Activated T-cell treated with anti-CD3 and anti-CD28 coated beads, Interleukin-2, amount 50 U/mL, for 72 hours (primary cell): Measurements from ENCODE around the gene KRT72. TPM values are rescaled to one million over a fixed set of nuclear protein-coding genes. Genes with fewer than 3 reads are reported as not detected.
A peak's percentile ranks its signal among the peaks of the same experiment; 100 is the strongest.
"Not testable (repeated sequence)": the region's sequence is repeated elsewhere in the genome, so short reads cannot be mapped to it uniquely, and the experiment has no call there.

ENCODE experiments used
- ATAC-seq, 2 donors: fragments of 150-1000 bp; cut with Tn5 transposase; replicated peaks in 1 of 2; 2 replicates each; pipeline ENCODE4 v1.10.0; 2021; ENCODE audit warnings: moderate library complexity in 2 of 2, mild to moderate bottlenecking in 1 of 2
- DNase-seq, 2 donors: peaks; one replicate each; pipeline ENCODE4 v3.0.0; 2021 to 2022; ENCODE audit warnings: mixed read lengths in 1 of 2
- H3K27ac Mint-ChIP-seq: one replicate; pipeline ENCODE4 v1.8.0; 2022; ENCODE audit warnings: mild to moderate bottlenecking, moderate library complexity, mixed read lengths
- H3K27me3 Mint-ChIP-seq: one replicate; pipeline ENCODE4 v1.8.0; 2022; ENCODE audit warnings: low read depth, mixed read lengths
- H3K36me3 Mint-ChIP-seq, 2 donors: one replicate each; pipeline ENCODE4 v1.8.0; 2022; ENCODE audit warnings: mixed read lengths in 2 of 2, mild to moderate bottlenecking in 1 of 2; ENCODE audit not compliant: insufficient read depth in 2 of 2
- H3K4me1 Mint-ChIP-seq: one replicate; pipeline ENCODE4 v1.8.0; 2022; ENCODE audit warnings: low read depth, mixed read lengths
- H3K4me3 Mint-ChIP-seq, 2 donors: one replicate each; pipeline ENCODE4 v1.8.0; 2022; ENCODE audit warnings: mild to moderate bottlenecking in 2 of 2, mixed read lengths in 2 of 2, moderate library complexity in 2 of 2
- H3K9me3 Mint-ChIP-seq, 2 donors: one replicate each; pipeline ENCODE4 v1.8.0; 2022; ENCODE audit warnings: mixed read lengths in 2 of 2
- total RNA-seq, 2 donors: library from RNA; stranded (reverse); gene quantifications; one replicate each; pipeline ENCODE4 v1.2.3, GENCODE V29; 2022

The KRT72 gene
- total RNA-seq, 2 donors from 2014 or later, result 0.31 to 2.3 TPM

DNA sequence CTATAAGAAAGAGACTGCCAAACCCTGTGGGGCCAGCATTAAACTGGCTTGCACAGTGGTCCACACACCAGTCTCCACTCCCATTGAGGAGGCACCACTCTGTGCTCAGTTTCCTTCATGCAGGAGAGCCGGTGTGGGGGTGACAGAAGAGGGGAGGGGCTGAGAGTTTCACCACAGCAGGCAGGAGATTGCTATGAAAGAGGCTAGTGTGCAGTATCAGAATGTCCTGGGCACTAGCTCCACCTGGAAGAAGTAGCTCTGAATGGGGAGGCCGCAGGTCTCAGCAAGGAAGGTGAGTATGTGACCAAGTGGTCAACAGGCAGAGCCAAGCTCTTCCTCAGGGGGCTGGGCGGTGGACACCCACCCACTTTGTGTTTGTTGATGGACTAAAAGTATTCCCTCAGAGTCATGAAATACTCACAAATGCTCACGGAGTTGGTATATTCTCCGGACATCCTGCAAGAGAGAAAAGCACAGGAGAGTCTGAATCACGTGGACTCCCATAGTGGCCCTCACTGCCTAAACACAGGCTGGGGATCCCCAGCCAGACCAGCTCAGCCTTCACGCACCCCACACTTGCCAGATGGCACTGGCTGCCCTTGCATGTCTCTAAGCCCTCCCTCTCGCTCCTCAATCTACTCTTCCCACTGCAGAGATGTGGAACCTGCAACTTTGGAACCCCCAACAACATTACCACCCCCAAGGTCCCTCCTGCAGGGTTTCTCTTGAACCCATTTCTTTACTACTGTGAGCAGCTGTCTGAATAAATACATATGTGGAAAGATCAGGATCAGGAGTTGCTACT is 7.8 kb upstream of the KRT72 start:
- Mint-ChIP-seq H3K36me3 (no peaks in the 10 kb centered on the region), H3K4me3 (no peak overlapping the region), H3K27ac (no peak overlapping the region), H3K9me3 (no peaks in the 10 kb centered on the region), H3K4me1 (peaks cover 86% of the 10 kb centered on the region), H3K27me3 (no peaks in the 10 kb centered on the region)
- ATAC-seq (no peak), DNase-seq (no peak)

GRCh38 chr12:52608161-52608560 is 6.9 kb upstream of the KRT72 start:
- no peaks in the 10 kb centered on the region for H3K36me3 Mint-ChIP-seq
- ATAC-seq, result no peak
- H3K4me3 Mint-ChIP-seq, result no peak overlapping the region
- no peak overlapping the region for H3K27ac Mint-ChIP-seq
- no peak for DNase-seq
- peaks cover 86% of the 10 kb centered on the region for H3K4me1 Mint-ChIP-seq
- H3K27me3 Mint-ChIP-seq, result no peaks in the 10 kb centered on the region
- no peaks in the 10 kb centered on the region for H3K9me3 Mint-ChIP-seq

GRCh38 chr12:52607314-52607713 is 6.1 kb upstream of the KRT72 start:
- no peaks in the 10 kb centered on the region for H3K9me3 Mint-ChIP-seq
- ATAC-seq, result no peak
- H3K27ac Mint-ChIP-seq, result no peak overlapping the region
- H3K27me3 Mint-ChIP-seq, result no peaks in the 10 kb centered on the region
- no peak for DNase-seq
- no peak overlapping the region for H3K4me3 Mint-ChIP-seq
- H3K4me1 Mint-ChIP-seq, result peaks cover 88% of the 10 kb centered on the region
- no peaks in the 10 kb centered on the region for H3K36me3 Mint-ChIP-seq

GRCh38 chr12:52606581-52607218 is 5.4 kb upstream of the KRT72 start:
- Mint-ChIP-seq H3K27ac (no peak overlapping the region), H3K4me1 (peaks cover 85% of the 10 kb centered on the region), H3K9me3 (no peaks in the 10 kb centered on the region), H3K27me3 (no peaks in the 10 kb centered on the region), H3K4me3 (no peak overlapping the region), H3K36me3 (no peaks in the 10 kb centered on the region)
- DNase-seq (no peak), ATAC-seq (no peak)

- ATAC-seq (no peak), DNase-seq (no peak)
- Mint-ChIP-seq H3K9me3 (no peaks in the 10 kb centered on the region), H3K4me3 (no peak overlapping the region), H3K36me3 (no peaks in the 10 kb centered on the region), H3K27ac (no peak overlapping the region), H3K27me3 (no peaks in the 10 kb centered on the region), H3K4me1 (peaks cover 80% of the 10 kb centered on the region)
Observed at GRCh38 chr12:52606096-52606495, 4.8 kb upstream of the KRT72 start.

DNA sequence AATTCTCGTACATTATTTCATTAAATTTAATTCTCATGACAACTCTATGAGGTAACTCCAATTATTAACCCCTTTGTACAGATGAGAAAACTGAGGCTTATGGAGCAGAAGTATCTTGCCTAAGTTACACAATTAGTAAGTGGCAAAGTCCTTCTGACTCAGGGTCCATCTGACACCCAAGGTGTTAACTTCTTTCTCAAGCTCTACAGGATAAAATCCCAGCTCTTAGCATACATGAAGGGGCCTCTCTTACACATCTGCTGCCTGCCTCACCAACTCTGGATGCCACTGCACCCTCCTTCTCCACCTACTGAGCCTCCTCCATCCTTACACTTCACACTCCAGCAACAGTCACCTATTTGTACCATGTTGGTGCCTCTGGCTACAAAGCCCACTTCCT is 4.3 kb upstream of the KRT72 start:
- Mint-ChIP-seq H3K4me3 (no peak overlapping the region), H3K27ac (no peak overlapping the region), H3K36me3 (no peaks in the 10 kb centered on the region), H3K9me3 (no peaks in the 10 kb centered on the region), H3K27me3 (no peaks in the 10 kb centered on the region), H3K4me1 (peaks cover 75% of the 10 kb centered on the region)
- ATAC-seq, result no peak
- no peak for DNase-seq

DNA sequence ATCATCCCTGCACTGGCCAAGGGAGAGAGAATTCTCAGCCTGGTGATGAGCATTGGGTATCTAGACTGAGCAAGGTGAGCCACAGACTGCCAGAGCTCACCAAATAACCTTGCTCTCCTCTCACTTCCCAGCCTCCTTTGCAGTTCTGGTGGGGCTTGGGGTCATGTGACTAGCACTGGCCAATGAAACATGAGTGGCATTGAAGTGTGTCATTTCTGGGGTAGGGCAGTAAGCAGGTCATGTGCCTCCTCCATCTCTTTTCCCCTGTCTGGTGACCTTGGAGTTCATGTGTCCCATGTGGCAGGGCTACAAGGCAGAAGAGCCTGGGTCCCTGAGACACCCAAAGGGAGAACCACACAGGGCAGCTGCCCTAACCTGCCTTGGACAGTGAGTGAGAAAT is 3.6 kb upstream of the KRT72 start:
- H3K36me3 Mint-ChIP-seq, result no peaks in the 10 kb centered on the region
- DNase-seq, result no peak
- H3K27me3 Mint-ChIP-seq, result peaks cover 2% of the 10 kb centered on the region
- H3K9me3 Mint-ChIP-seq, result no peaks in the 10 kb centered on the region
- peak overlapping the region in 1 of 2 donors; percentile 10 for H3K4me3 Mint-ChIP-seq
- ATAC-seq, result peak; percentile 29 to 43
- H3K4me1 Mint-ChIP-seq, result peaks cover 68% of the 10 kb centered on the region
- no peak overlapping the region for H3K27ac Mint-ChIP-seq

DNA sequence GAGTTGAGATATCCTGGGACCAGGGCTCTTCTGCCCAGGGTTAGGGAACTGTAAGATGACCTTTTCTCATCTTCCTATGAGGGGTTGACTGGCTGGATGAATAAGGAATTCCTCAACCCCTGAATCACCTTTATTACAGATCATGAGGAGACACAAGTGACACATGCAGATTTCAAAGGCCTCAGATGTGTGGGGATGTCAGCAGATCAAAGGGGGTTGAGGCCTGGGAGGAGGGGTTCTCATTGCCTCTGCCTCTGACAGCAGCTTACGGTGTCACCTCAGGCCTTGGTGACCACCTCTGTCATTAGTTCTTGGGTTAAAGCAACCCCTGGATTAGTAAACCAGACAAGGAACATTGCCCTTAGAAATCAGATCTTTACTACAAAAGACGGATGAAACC is 2.1 kb upstream of the KRT72 start:
- peak; percentile 36 to 51 for ATAC-seq
- no peak for DNase-seq
- Mint-ChIP-seq H3K4me3 (no peak overlapping the region), H3K27ac (no peak overlapping the region), H3K9me3 (no peaks in the 10 kb centered on the region), H3K36me3 (no peaks in the 10 kb centered on the region), H3K4me1 (peaks cover 54% of the 10 kb centered on the region), H3K27me3 (peaks cover 7% of the 10 kb centered on the region)

GRCh38 chr12:52602552-52602951 is 1.3 kb upstream of the KRT72 start:
- H3K4me1 Mint-ChIP-seq, result peaks cover 50% of the 10 kb centered on the region
- no peak overlapping the region for H3K4me3 Mint-ChIP-seq
- DNase-seq, result no peak
- no peaks in the 10 kb centered on the region for H3K9me3 Mint-ChIP-seq
- no peak for ATAC-seq
- peaks cover 7% of the 10 kb centered on the region for H3K27me3 Mint-ChIP-seq
- no peaks in the 10 kb centered on the region for H3K36me3 Mint-ChIP-seq
- no peak overlapping the region for H3K27ac Mint-ChIP-seq

DNA sequence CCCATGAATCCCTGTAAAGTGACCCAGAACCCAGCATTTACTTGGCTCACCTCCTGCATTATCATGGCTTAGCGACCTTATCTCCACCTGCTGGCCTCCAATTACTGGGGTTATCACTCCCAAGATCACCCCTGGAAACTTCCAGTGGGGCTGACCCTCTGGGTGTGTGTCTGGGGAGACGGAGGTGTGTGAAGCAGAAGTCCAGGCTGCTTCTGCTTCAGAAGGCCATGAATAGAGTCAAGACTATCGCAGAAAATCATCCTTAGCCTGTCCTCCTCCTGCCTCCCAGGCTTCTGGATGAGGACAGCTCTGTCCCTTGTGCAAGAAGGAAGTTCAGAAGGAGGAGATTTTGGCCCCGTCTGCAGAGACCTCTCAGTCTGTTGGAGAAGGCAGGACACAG is 408 bp upstream of the KRT72 start:
- DNase-seq (no peak), ATAC-seq (no peak)
- no peak overlapping the region for H3K27ac Mint-ChIP-seq
- H3K4me3 Mint-ChIP-seq, result no peak overlapping the region
- H3K27me3 Mint-ChIP-seq, result peaks cover 7% of the 10 kb centered on the region
- H3K9me3 Mint-ChIP-seq, result no peaks in the 10 kb centered on the region
- H3K36me3 Mint-ChIP-seq, result no peaks in the 10 kb centered on the region
- H3K4me1 Mint-ChIP-seq, result peaks cover 41% of the 10 kb centered on the region

DNA sequence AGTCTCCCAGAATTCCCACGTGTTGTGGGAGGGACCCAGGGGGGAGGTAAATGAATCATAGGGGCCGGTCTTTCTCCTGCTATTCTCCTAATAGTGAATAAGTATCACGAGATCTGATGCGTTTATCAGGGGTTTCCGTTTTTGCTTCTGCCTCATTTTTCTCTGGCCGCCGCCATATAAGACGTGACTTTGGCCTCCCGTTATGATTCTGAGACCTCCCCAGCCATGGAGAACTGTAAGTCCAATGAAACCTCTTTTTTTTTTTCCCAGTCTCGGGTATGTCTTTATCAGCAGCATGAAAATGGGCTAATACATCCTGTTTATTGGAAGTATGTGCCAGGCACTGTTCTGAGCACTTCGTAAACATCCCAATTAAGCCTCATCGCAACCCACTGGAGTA is 788 bp downstream of the KRT72 start:
- no peaks in the 10 kb centered on the region for H3K9me3 Mint-ChIP-seq
- DNase-seq, result no peak
- peaks cover 7% of the 10 kb centered on the region for H3K27me3 Mint-ChIP-seq
- no peak for ATAC-seq
- no peak overlapping the region for H3K4me3 Mint-ChIP-seq
- no peaks in the 10 kb centered on the region for H3K36me3 Mint-ChIP-seq
- no peak overlapping the region for H3K27ac Mint-ChIP-seq
- peaks cover 33% of the 10 kb centered on the region for H3K4me1 Mint-ChIP-seq

- no peak for DNase-seq
Observed at GRCh38 chr12:52600071-52600470, 1.2 kb downstream of the KRT72 start.

DNA sequence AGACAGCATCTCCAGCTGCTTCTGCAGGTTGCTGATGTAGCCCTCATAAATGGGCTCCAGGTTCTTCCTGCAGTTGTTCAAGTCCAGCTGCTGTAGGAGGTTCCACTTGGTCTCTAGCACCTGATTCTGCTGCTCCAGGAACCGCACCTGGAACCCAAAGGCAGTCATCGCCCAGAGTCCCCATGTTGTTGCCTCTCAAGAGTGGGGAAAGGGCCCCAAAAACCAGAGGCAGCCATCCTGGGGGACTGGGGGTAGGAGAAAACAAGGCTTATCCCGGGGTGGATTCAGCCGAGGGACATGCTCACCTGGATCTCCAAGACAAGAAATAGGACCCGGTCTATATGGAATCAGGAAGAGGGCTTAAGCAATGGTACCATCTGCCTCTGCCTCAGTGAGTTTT is 2.3 kb downstream of the KRT72 start:
- Mint-ChIP-seq H3K9me3 (peaks cover 0 to 2% of the 10 kb centered on the region in 2 donors), H3K27me3 (peaks cover 7% of the 10 kb centered on the region), H3K36me3 (no peaks in the 10 kb centered on the region), H3K4me1 (peaks cover 17% of the 10 kb centered on the region), H3K27ac (no peak overlapping the region), H3K4me3 (no peak overlapping the region)
- DNase-seq, result no peak
- no peak for ATAC-seq

More at GRCh38 chr12:52600071-52600470, 1.2 kb downstream of the KRT72 start:
- peaks cover 29% of the 10 kb centered on the region for H3K4me1 Mint-ChIP-seq
- peaks cover 7% of the 10 kb centered on the region for H3K27me3 Mint-ChIP-seq
- ATAC-seq, result no peak
- no peaks in the 10 kb centered on the region for H3K36me3 Mint-ChIP-seq
- no peaks in the 10 kb centered on the region for H3K9me3 Mint-ChIP-seq
- H3K27ac Mint-ChIP-seq, result no peak overlapping the region
- no peak overlapping the region for H3K4me3 Mint-ChIP-seq

DNA sequence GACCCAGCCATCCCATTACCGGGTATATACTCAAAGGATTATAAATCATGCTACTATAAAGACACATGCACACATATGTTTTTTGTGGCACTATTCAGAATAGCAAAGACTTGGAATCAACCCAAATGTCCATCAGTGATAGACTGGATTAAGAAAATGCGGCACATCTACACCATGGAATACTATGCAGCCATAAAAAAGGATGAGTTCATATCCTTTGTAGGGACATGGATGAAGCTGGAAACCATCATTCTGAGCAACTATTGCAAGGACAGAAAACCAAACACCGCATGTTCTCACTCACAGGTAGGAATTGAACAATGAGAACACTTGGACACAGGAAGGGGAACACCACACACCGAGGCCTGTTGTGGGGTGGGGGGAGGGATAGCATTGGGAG is 7.0 kb downstream of the KRT72 start:
- H3K27ac Mint-ChIP-seq, H3K36me3 Mint-ChIP-seq, H3K9me3 Mint-ChIP-seq, H3K27me3 Mint-ChIP-seq, H3K4me3 Mint-ChIP-seq, DNase-seq, ATAC-seq: not testable (repeated sequence)
- H3K4me1 Mint-ChIP-seq, result peaks cover 10% of the 10 kb centered on the region
